Activated CD4-positive, alpha-beta T cell treated with anti-CD3 and anti-CD28 coated beads, Interleukin-2, amount 10 ng/mL, durations not matched to agents 7 days and 5 days (primary cell): ENCODE results near the gene TMED4. TPM values are rescaled to one million over a fixed set of nuclear protein-coding genes. Genes with fewer than 3 reads are reported as not detected.

ENCODE experiments used
- CTCF ChIA-PET: fragments of 350-600 bp; sonication (Branson Sonifier 250); formaldehyde crosslinking; loops from one replicate; lab custom pipeline; 2021; ENCODE audit warnings: antibody characterized with exemption; lab: Charles Lee
- POLR2A ChIA-PET: fragments of 350-600 bp; sonication (Branson Sonifier 250); formaldehyde crosslinking; loops from one replicate; lab custom pipeline; 2021; ENCODE audit warnings: antibody characterized with exemption; lab: Charles Lee
- DNase-seq: peaks from one replicate; pipeline ENCODE4 v3.0.0-alpha.2; 2020
- H3K27ac Mint-ChIP-seq: one replicate; pipeline ENCODE4 v1.8.0; 2021; ENCODE audit warnings: mild to moderate bottlenecking, moderate library complexity, mixed read lengths
- H3K27me3 Mint-ChIP-seq: one replicate; pipeline ENCODE4 v1.8.0; 2021; ENCODE audit warnings: mixed read lengths
- H3K36me3 Mint-ChIP-seq: one replicate; pipeline ENCODE4 v1.8.0; 2021; ENCODE audit warnings: low read depth, mixed read lengths
- H3K4me1 Mint-ChIP-seq: one replicate; pipeline ENCODE4 v1.8.0; 2021; ENCODE audit warnings: mixed read lengths
- H3K4me3 Mint-ChIP-seq: one replicate; pipeline ENCODE4 v1.8.0; 2021; ENCODE audit warnings: mild to moderate bottlenecking, moderate library complexity, mixed read lengths
- H3K9me3 Mint-ChIP-seq: one replicate; pipeline ENCODE4 v1.8.0; 2021; ENCODE audit warnings: mixed read lengths
- total RNA-seq, 2 experiments: library from RNA; stranded (reverse); gene quantifications; one replicate each; pipeline ENCODE4 v1.2.3, GENCODE V29; 2021

TMED4 gene
- total RNA-seq, 2 experiments from 2014 or later, result 78.1 to 78.3 TPM

DNA sequence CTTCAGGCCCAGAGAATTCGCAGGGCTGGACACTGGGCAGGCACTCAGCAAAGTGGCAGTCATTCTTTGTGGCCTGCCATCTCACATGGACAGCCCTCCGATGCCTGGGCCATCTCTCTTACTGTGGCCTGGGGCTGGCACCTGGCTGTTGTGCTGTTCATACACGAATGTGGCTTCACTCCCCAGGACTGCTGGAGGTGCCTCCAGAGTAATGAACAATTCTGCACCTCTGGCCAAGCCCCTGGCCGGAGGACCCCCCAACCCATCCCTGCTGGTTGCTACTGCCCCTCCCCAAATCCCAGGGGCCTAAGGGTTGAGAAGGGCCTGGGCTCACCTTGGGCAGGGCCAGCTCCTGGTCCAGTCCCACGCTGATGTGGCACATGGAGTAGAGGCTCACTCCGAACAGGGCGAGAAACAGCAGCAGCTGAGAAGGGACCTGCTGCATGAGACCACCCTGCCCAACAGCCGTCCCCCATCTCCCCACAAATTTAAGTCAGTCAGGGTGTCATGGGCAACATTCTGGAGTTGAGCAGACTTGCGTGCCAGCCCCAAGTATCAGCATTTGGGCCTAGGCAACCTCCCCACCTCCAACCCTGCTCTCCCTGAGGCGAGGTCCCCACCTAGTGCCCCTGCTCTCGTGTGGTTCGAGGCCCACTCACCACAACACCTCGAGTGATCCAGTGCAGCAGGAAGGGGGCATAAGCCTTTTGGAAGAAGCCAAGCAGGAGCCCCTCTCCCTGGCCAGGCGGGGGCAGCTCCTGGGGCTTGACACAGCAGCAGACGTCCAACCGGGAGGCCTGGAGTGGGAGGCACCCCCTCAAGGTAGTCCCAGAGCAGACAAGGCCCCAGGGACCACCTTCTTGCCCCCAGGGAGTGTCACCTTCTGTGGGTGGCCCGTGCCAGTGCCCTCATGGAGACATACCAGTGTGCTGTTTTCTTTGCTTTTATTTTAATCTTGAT lies 50.3 kb downstream of the TMED4 start:
- H3K27me3 Mint-ChIP-seq, result peaks cover 1% of the 10 kb centered on the region
- CTCF ChIA-PET, result no interaction called here
- no peak overlapping the region for H3K27ac Mint-ChIP-seq
- H3K9me3 Mint-ChIP-seq, result no peaks in the 10 kb centered on the region
- POLR2A ChIA-PET, result no interaction called here
- no peak overlapping the region for H3K4me3 Mint-ChIP-seq
- peaks cover 3% of the 10 kb centered on the region for H3K4me1 Mint-ChIP-seq
- no peaks in the 10 kb centered on the region for H3K36me3 Mint-ChIP-seq
- DNase-seq, result no peak

DNA sequence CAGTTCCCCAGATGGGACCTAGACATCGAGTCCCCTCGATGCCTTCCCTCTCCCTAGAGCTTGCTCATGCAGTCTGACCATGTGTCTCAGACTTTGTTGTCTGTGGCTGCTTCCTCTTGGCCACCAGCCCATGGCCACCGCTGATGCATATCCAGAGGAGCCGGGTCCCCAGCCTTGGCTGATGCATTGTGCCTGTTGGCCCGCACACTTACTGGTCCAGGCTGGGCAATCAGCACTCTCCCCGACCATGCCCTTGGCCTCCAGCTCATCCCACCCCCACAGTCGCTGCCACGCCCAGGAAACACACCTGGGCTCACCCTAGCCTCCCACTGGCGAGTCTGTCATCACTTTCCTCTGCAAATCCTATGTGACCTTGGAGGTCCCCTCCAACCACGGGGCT lies 51.0 kb downstream of the TMED4 start:
- no peak overlapping the region for H3K27ac Mint-ChIP-seq
- ChIA-PET POLR2A (no interaction called here), CTCF (no interaction called here)
- peaks cover 1% of the 10 kb centered on the region for H3K27me3 Mint-ChIP-seq
- no peaks in the 10 kb centered on the region for H3K36me3 Mint-ChIP-seq
- peaks cover 3% of the 10 kb centered on the region for H3K4me1 Mint-ChIP-seq
- H3K9me3 Mint-ChIP-seq, result no peaks in the 10 kb centered on the region
- no peak overlapping the region for H3K4me3 Mint-ChIP-seq
- DNase-seq, result no peak

Other genes with a start within 250 kb of the TMED4 start
- 10 to 100 TPM; 74.3 to 75.9 TPM for gene NUDCD3, start 91.6 kb downstream of the TMED4 start, total RNA-seq
- gene NPC1L1, start 40.9 kb downstream of the TMED4 start, total RNA-seq, result not detected
- 10 to 100 TPM; 83.6 to 84.9 TPM for gene DDX56, start 8.3 kb downstream of the TMED4 start, total RNA-seq
- gene OGDH, start 24.4 kb upstream of the TMED4 start, total RNA-seq, result 100 to 1,000 TPM; 114 to 121 TPM
- gene ZMIZ2, start 166.6 kb upstream of the TMED4 start, total RNA-seq, result 100 to 1,000 TPM in 1 of 2 experiments, 10 to 100 TPM in 1; 98.6 to 100 TPM
- 1,000 to 10,000 TPM; 1,993 to 2,183 TPM for gene PPIA, start 214.4 kb upstream of the TMED4 start, total RNA-seq